GM21528 (cell line): ENCODE results near the gene MBD3L4.
"Not testable (repeated sequence)": the region's sequence is repeated elsewhere in the genome, so short reads cannot be mapped to it uniquely, and the experiment has no call there.

Experiments
- ATAC-seq: cut with Tn5 transposase; IDR thresholded peaks from one replicate; pipeline ENCODE4 v1.9.1; 2021; ENCODE audit warnings: mild to moderate bottlenecking, moderate library complexity; ENCODE audit not compliant: unreplicated experiment, low FRiP score

MBD3L4 gene

GRCh38 chr19:7051421-7051820 is 11.4 kb upstream of the MBD3L4 start:
- ATAC-seq, result not testable (repeated sequence)

- ATAC-seq, result not testable (repeated sequence)
Measured at GRCh38 chr19:7049021-7049420, 9.0 kb upstream of the MBD3L4 start, which contains the start of gene MBD3L2. TSS of gene MBD3L2 (plus strand) at chr19:7049321. CDS start at chr19:7049374, 53 bp downstream.

GRCh38 chr19:7041563-7041962 is 1.6 kb upstream of the MBD3L4 start:
- ATAC-seq, result not testable (repeated sequence)

- ATAC-seq, result not testable (repeated sequence)
Measured at GRCh38 chr19:7030278-7030677, 9.7 kb downstream of the MBD3L4 start, which contains the start of gene MBD3L5. TSS of gene MBD3L5 (plus strand) at chr19:7030578. CDS start at chr19:7030612, 34 bp downstream.

GRCh38 chr19:7028790-7029189 is 11.2 kb downstream of the MBD3L4 start:
- not testable (repeated sequence) for ATAC-seq

- not testable (repeated sequence) for ATAC-seq
Measured at GRCh38 chr19:7021331-7021730, 18.6 kb downstream of the MBD3L4 start, which contains the start of gene MBD3L2B. TSS of gene MBD3L2B (minus strand) at chr19:7021431. CDS start at chr19:7021397, 34 bp downstream.

GRCh38 chr19:7018828-7019227 is 21.2 kb downstream of the MBD3L4 start:
- ATAC-seq, result no peak

- no peak for ATAC-seq
Measured at GRCh38 chr19:7013678-7014077, 26.3 kb downstream of the MBD3L4 start.

- no peak for ATAC-seq
Measured at GRCh38 chr19:7010722-7011593, 29.0 kb downstream of the MBD3L4 start.

GRCh38 chr19:7007859-7008258 is 32.1 kb downstream of the MBD3L4 start:
- no peak for ATAC-seq

GRCh38 chr19:7006135-7006704 is 33.8 kb downstream of the MBD3L4 start:
- ATAC-seq, result no peak

- ATAC-seq, result no peak
Measured at GRCh38 chr19:7004313-7004931, 35.6 kb downstream of the MBD3L4 start.

- ATAC-seq, result no peak
Measured at GRCh38 chr19:7000816-7001215, 39.2 kb downstream of the MBD3L4 start.

GRCh38 chr19:7000333-7000732 is 39.6 kb downstream of the MBD3L4 start:
- no peak for ATAC-seq

- no peak for ATAC-seq
Measured at GRCh38 chr19:6999933-7000332, 40.0 kb downstream of the MBD3L4 start.

GRCh38 chr19:6997679-6998445 is 42.1 kb downstream of the MBD3L4 start:
- no peak for ATAC-seq

GRCh38 chr19:6996810-6997209 is 43.2 kb downstream of the MBD3L4 start:
- no peak for ATAC-seq

- no peak for ATAC-seq
Measured at GRCh38 chr19:6995054-6995453, 44.9 kb downstream of the MBD3L4 start.

- no peak for ATAC-seq
Measured at GRCh38 chr19:6988257-6988656, 51.7 kb downstream of the MBD3L4 start.

GRCh38 chr19:6987850-6988249 is 52.1 kb downstream of the MBD3L4 start:
- ATAC-seq, result no peak
